MM.1S (cell line): ENCODE data around the gene ADK.
"Not testable (repeated sequence)": the region's sequence is repeated elsewhere in the genome, so short reads cannot be mapped to it uniquely, and the experiment has no call there.

Experiments used
- DNase-seq: peaks from one replicate; pipeline ENCODE4 v3.0.0-alpha.2; 2015
- H2AFZ ChIP-seq: fragments of 300-600 bp; sonication (generic); 2 replicates; pipeline ENCODE4 v1.6.0; 2016; ENCODE audit warnings: antibody characterized with exemption, low read length
- H3F3A ChIP-seq: fragments of 300-600 bp; sonication (generic); 2 replicates; pipeline ENCODE4 v1.6.1; 2016; ENCODE audit warnings: mild to moderate bottlenecking, antibody characterized with exemption, low read length, moderate library complexity, mixed read lengths; ENCODE audit not compliant: insufficient read depth
- H3K27ac ChIP-seq: fragments of 300-600 bp; sonication (generic); 2 replicates; pipeline ENCODE4 v1.5.1; 2016; ENCODE audit warnings: mild to moderate bottlenecking, low read length
- H3K27me3 ChIP-seq: fragments of 300-600 bp; sonication (generic); replicated peaks from 2 replicates; pipeline ENCODE4 v1.6.0; 2016; ENCODE audit warnings: low read length; ENCODE audit not compliant: insufficient read depth
- H3K36me3 ChIP-seq: fragments of 300-600 bp; sonication (generic); replicated peaks from 2 replicates; pipeline ENCODE4 v1.6.1; 2016; ENCODE audit warnings: mild to moderate bottlenecking, low read length, mixed read lengths; ENCODE audit not compliant: insufficient read depth
- H3K4me1 ChIP-seq: fragments of 300-600 bp; sonication (generic); 2 replicates; pipeline ENCODE4 v1.6.1; 2016; ENCODE audit warnings: low read length, mixed read lengths
- H3K4me2 ChIP-seq: fragments of 300-600 bp; sonication (generic); 2 replicates; pipeline ENCODE4 v1.6.0; 2016; ENCODE audit warnings: low read depth, low read length
- H3K4me3 ChIP-seq: fragments of 300-600 bp; sonication (generic); 2 replicates; pipeline ENCODE4 v1.5.1; 2016; ENCODE audit warnings: low read length, mixed read lengths
- H3K79me2 ChIP-seq: fragments of 300-600 bp; sonication (generic); 2 replicates; pipeline ENCODE4 v1.6.1; 2016; ENCODE audit warnings: mixed run types, low read length, mixed read lengths
- H3K9ac ChIP-seq: fragments of 300-600 bp; sonication (generic); 2 replicates; pipeline ENCODE4 v1.6.1; 2016; ENCODE audit warnings: low read length, mixed read lengths
- H3K9me2 ChIP-seq: fragments of 300-600 bp; sonication (generic); replicated peaks from 2 replicates; pipeline ENCODE4 v1.6.1; 2016; ENCODE audit warnings: mild to moderate bottlenecking, low read length, mixed read lengths; ENCODE audit not compliant: insufficient read depth
- H3K9me3 ChIP-seq: fragments of 300-600 bp; sonication (generic); replicated peaks from 2 replicates; pipeline ENCODE4 v1.6.1; 2016; ENCODE audit warnings: mild to moderate bottlenecking, low read length, mixed read lengths; ENCODE audit not compliant: insufficient read depth
- H4K20me1 ChIP-seq: fragments of 300-600 bp; sonication (generic); 2 replicates; pipeline ENCODE4 v1.6.1; 2016; ENCODE audit warnings: mild to moderate bottlenecking, low read length, moderate library complexity, mixed read lengths; ENCODE audit not compliant: insufficient read depth
- EZH2 ChIP-seq: fragments of 300-600 bp; sonication (generic); optimal IDR thresholded peaks from 2 replicates; pipeline ENCODE3; 2017; ENCODE audit warnings: low read depth, mild to moderate bottlenecking, antibody characterized with exemption, low read length, mixed read lengths
- EZH2phosphoT487 ChIP-seq: fragments of 300-600 bp; sonication (generic); IDR thresholded peaks from 2 replicates; pipeline ENCODE4 v1.6.1; 2018; ENCODE audit warnings: antibody characterized with exemption, low read length
- TF ChIP-seq, protein P1 (sequence below): fragments of 300-600 bp; sonication (generic); IDR thresholded peaks from 2 replicates; pipeline ENCODE4 v1.5.1; 2016; ENCODE audit warnings: antibody characterized with exemption, low read length, mixed read lengths

Gene ADK

GRCh38 chr10:74460812-74461211 lies 309.8 kb downstream of the ADK start:
- DNase-seq = no peak
- Histone ChIP-seq H3F3A (no peaks in the 10 kb centered on the region), H3K36me3 (no peaks in the 10 kb centered on the region), H4K20me1 (no peaks in the 10 kb centered on the region), H3K4me1 (0 out of 2 replicates have a peak, but pooled peaks cover 4% of the 10 kb centered on the region), H3K27ac (no peak overlapping the region), H3K9ac (no peak overlapping the region), H3K4me2 (no peak overlapping the region), H3K27me3 (no peaks in the 10 kb centered on the region), H2AFZ (no peak overlapping the region), H3K9me3 (no peaks in the 10 kb centered on the region), H3K4me3 (no peak overlapping the region), H3K9me2 (no peaks in the 10 kb centered on the region), H3K79me2 (no peaks in the 10 kb centered on the region)
- TF ChIP-seq, protein P1, sequence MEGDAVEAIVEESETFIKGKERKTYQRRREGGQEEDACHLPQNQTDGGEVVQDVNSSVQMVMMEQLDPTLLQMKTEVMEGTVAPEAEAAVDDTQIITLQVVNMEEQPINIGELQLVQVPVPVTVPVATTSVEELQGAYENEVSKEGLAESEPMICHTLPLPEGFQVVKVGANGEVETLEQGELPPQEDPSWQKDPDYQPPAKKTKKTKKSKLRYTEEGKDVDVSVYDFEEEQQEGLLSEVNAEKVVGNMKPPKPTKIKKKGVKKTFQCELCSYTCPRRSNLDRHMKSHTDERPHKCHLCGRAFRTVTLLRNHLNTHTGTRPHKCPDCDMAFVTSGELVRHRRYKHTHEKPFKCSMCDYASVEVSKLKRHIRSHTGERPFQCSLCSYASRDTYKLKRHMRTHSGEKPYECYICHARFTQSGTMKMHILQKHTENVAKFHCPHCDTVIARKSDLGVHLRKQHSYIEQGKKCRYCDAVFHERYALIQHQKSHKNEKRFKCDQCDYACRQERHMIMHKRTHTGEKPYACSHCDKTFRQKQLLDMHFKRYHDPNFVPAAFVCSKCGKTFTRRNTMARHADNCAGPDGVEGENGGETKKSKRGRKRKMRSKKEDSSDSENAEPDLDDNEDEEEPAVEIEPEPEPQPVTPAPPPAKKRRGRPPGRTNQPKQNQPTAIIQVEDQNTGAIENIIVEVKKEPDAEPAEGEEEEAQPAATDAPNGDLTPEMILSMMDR = no peak
- no peak for TF ChIP-seq EZH2
- no peak for TF ChIP-seq EZH2phosphoT487

GRCh38 chr10:74474022-74474713 lies 323.1 kb downstream of the ADK start:
- TF ChIP-seq EZH2phosphoT487 (no peak), EZH2 (no peak)
- TF ChIP-seq, protein P1 = no peak
- H3K79me2 ChIP-seq = no peaks in the 10 kb centered on the region

DNA sequence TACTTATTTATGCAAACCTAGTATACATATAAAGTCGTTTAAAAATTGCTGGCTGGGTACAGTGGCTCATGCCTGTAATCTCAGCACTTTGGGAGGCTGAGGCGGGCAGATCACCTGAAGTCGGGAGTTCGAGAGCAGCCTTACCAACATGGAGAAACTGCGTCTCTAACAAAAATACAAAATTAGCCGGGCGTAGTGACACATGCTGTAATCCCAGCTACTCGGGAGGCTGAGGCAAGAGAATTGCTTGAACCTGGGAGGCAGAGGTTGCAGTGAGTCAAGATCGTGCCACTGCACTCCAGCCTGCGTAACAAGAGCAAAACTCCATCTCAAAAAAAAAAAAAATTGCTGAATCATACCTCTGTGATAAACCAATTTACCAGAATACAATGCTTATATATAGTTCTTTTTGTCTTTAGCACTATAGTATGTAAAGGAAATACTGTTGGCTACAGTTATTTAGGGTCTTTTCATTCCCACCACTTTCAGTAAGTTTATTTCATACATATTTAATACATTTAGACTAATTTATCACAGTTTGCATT lies 325.2 kb downstream of the ADK start:
- H2AFZ ChIP-seq, H3K27ac ChIP-seq, H4K20me1 ChIP-seq, H3K27me3 ChIP-seq, H3K9me3 ChIP-seq, H3K36me3 ChIP-seq, H3K4me2 ChIP-seq, H3K4me1 ChIP-seq, DNase-seq, H3K9me2 ChIP-seq, H3K4me3 ChIP-seq, H3K79me2 ChIP-seq, H3K9ac ChIP-seq, H3F3A ChIP-seq: not testable (repeated sequence)

More at GRCh38 chr10:74474022-74474713, 323.1 kb downstream of the ADK start:
- H3K36me3 ChIP-seq = no peaks in the 10 kb centered on the region
- no peak overlapping the region for H3K4me3 ChIP-seq
- no peaks in the 10 kb centered on the region for H3K27me3 ChIP-seq
- no peaks in the 10 kb centered on the region for H3K4me1 ChIP-seq
- no peaks in the 10 kb centered on the region for H3K9me2 ChIP-seq
- no peak overlapping the region for H3K9ac ChIP-seq
- H3K27ac ChIP-seq = no peak overlapping the region
- H3K9me3 ChIP-seq = no peaks in the 10 kb centered on the region
- no peak overlapping the region for H2AFZ ChIP-seq
- no peak overlapping the region for H3K4me2 ChIP-seq
- DNase-seq = no peak
- H3F3A ChIP-seq = no peaks in the 10 kb centered on the region
- H4K20me1 ChIP-seq = no peaks in the 10 kb centered on the region

GRCh38 chr10:74480778-74481177 lies 329.8 kb downstream of the ADK start:
- Histone ChIP-seq H3K36me3 (no peaks in the 10 kb centered on the region), H4K20me1 (no peaks in the 10 kb centered on the region), H3F3A (no peaks in the 10 kb centered on the region), H3K9ac (no peak overlapping the region), H3K4me1 (no peaks in the 10 kb centered on the region), H3K4me2 (no peak overlapping the region), H3K79me2 (no peaks in the 10 kb centered on the region), H3K4me3 (no peak overlapping the region), H3K27me3 (no peaks in the 10 kb centered on the region), H3K27ac (no peak overlapping the region), H3K9me3 (no peaks in the 10 kb centered on the region), H3K9me2 (no peaks in the 10 kb centered on the region), H2AFZ (no peak overlapping the region)
- no peak for DNase-seq
- TF ChIP-seq, protein P1 = no peak
- TF ChIP-seq EZH2phosphoT487 (no peak), EZH2 (no peak)
